ENCODE measurements around the gene PRKN.

DNA sequence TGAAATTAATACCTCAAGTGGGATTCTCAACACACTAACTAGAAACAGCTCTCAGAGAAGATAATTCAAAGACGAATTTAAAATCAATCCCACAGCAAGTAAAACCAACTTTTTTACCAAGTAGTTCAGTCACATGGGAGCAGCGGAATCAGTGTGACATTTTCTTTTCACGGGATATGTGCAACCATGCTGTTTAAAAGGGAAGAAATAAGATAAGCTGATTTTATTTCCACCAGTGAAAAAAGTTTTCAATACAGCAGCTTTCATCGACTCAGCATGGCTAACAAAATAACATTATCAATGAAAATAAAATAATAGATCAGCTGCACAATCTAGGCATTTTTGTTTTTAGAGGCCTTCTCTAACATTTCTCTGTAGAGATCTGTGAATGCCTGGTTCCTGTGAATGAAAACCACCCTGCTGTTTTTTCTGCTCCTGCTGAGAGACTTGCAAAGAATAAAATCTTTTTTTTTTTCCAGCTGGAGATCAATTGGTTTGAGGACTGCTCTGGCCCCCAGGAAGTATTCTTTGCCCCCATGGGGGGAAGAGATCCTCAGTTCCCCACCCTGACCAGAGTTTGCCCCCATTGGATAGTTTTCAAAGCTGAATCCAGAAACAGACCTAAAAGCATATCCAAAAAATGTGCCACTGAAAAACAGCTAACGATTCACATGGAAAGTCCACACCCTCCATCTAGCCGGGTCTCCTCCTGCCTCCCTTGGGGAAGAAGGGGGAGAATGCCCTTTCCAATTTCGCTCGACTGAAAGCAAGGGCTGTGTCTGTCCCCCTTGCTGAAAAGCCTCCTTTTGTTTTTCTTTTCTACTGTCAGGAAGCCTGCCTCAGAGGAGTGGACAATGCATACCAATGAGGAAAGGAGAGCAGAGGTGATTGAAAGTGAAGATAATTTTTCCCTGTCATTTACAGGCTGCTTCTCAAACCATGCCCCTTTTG lies 317.6 kb downstream of the PRKN start:
- TF ChIP-seq, protein P1, sequence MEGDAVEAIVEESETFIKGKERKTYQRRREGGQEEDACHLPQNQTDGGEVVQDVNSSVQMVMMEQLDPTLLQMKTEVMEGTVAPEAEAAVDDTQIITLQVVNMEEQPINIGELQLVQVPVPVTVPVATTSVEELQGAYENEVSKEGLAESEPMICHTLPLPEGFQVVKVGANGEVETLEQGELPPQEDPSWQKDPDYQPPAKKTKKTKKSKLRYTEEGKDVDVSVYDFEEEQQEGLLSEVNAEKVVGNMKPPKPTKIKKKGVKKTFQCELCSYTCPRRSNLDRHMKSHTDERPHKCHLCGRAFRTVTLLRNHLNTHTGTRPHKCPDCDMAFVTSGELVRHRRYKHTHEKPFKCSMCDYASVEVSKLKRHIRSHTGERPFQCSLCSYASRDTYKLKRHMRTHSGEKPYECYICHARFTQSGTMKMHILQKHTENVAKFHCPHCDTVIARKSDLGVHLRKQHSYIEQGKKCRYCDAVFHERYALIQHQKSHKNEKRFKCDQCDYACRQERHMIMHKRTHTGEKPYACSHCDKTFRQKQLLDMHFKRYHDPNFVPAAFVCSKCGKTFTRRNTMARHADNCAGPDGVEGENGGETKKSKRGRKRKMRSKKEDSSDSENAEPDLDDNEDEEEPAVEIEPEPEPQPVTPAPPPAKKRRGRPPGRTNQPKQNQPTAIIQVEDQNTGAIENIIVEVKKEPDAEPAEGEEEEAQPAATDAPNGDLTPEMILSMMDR (conservative IDR thresholded peaks at IDR 0.05): no peak
- no peak for TF ChIP-seq EZH2 (IDR thresholded peaks at IDR 0.05; ENCODE audit: low read depth)
